Subcutaneous adipose tissue (tissue), 4 donors: ENCODE measurements around the gene C19orf38. TPM values are rescaled to one million over a fixed set of nuclear protein-coding genes. Genes with fewer than 3 reads are reported as not detected.

Experiments
- total RNA-seq, 4 donors: library from RNA; depleted of rRNA; stranded (reverse); fragments of >200 nt; gene quantifications; one replicate each; pipeline ENCODE4 v1.1.0, GENCODE V29; 2016
- TF ChIP-seq, protein P1 (sequence below): fragments of 450-650 bp; IDR thresholded peaks from one replicate; pipeline ENCODE4 v1.5.1; 2016; ENCODE audit warnings: low read depth, mild to moderate bottlenecking, control low read depth, antibody characterized with exemption, moderate library complexity

Gene C19orf38
- total RNA-seq, 4 donors from 2014 or later: 0.98 to 16.7 (median 5.1) TPM; not detected in 1

DNA sequence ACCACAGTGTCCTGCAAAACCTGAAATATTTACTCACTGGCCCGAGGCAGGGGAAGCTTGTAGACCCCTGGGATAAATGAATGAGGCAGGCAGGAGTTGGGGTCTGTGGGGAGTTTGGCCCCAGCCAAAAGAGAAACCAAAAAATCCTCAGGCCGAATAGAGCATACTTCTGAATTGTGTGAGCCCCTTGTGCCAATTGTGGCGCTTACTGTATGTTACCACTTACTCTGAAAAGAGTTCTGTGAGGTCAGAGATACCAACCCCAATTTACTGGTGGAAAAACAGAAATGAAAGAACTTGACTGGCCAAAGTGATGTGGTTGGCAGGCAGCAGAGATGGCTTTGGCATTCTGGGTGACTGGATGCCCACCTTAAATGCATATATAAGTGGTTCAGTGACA, 30.0 kb downstream of the C19orf38 start:
- TF ChIP-seq, protein P1, sequence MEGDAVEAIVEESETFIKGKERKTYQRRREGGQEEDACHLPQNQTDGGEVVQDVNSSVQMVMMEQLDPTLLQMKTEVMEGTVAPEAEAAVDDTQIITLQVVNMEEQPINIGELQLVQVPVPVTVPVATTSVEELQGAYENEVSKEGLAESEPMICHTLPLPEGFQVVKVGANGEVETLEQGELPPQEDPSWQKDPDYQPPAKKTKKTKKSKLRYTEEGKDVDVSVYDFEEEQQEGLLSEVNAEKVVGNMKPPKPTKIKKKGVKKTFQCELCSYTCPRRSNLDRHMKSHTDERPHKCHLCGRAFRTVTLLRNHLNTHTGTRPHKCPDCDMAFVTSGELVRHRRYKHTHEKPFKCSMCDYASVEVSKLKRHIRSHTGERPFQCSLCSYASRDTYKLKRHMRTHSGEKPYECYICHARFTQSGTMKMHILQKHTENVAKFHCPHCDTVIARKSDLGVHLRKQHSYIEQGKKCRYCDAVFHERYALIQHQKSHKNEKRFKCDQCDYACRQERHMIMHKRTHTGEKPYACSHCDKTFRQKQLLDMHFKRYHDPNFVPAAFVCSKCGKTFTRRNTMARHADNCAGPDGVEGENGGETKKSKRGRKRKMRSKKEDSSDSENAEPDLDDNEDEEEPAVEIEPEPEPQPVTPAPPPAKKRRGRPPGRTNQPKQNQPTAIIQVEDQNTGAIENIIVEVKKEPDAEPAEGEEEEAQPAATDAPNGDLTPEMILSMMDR: no peak

DNA sequence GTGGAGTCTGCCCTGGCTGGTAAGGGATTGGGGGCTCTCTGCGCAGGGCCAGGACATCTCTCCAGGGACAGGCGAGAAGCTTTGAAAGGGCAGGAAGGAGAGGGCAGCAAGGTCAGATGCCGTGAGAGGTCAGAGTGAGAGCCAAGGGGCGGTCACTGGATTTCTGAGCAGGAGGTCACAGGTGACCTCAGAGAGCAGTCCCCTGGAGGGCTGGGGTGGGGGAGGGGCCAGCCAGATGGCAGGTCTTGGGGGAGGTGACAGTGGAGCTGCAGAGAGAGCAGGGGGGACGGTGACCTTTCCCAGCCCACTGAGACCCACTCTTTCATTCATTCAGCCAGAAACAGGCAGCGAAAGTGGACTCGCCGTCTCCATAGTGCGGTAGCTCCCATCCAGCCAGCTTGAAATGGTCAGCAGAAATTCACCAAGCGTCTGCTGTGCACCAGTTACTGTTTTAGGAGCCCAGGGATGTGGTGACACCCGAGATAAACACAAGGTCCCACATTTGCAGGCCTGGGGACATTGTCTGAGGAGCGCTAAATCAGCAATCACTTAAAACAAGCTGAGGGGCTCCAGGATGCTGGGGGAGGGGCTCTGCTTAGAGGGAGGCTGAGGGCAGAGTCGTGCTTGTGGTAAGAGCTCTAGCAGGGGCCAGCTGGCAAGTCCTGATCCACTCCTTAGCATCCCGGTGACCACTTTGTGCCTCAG, 33.3 kb downstream of the C19orf38 start:
- TF ChIP-seq, protein P1: no peak

DNA sequence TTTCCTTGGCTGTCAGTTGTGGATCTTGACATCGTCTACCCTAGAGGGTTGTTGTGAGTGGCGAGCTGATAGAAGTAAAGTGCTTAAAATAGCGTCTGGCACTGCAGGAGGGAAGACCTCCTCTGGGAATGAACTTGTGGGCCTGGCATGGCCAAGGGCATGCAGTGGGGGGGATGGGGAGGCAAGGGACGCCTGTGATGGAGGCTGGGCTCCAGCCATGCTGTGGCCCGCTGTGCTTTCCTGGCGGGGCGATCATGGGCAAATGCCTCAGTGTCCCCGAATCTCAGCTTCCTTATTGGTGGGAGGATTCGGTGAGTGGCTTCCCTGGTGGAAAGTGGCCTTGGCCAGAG, 33.9 kb downstream of the C19orf38 start:
- TF ChIP-seq, protein P1: no peak

DNA sequence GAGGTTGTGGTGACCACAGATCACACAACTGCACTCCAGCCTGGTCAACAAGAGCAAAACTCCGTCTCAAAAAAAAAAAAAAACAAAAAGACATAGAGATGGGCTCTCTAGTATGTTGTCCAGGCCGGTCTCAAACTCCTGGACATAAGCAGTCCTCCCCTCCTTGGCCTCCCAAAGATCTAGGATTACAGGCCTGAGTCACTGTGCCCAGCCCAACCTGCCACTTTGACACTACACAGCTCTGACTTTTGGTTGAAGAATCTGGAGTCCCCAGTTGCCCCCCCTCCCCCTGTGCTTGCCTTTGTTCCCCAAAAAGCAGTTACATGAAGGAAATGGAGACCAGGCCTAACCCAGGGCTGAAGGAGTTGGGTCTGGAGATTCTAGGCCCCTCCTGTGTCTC, 36.1 kb downstream of the C19orf38 start:
- TF ChIP-seq, protein P1: no peak

DNA sequence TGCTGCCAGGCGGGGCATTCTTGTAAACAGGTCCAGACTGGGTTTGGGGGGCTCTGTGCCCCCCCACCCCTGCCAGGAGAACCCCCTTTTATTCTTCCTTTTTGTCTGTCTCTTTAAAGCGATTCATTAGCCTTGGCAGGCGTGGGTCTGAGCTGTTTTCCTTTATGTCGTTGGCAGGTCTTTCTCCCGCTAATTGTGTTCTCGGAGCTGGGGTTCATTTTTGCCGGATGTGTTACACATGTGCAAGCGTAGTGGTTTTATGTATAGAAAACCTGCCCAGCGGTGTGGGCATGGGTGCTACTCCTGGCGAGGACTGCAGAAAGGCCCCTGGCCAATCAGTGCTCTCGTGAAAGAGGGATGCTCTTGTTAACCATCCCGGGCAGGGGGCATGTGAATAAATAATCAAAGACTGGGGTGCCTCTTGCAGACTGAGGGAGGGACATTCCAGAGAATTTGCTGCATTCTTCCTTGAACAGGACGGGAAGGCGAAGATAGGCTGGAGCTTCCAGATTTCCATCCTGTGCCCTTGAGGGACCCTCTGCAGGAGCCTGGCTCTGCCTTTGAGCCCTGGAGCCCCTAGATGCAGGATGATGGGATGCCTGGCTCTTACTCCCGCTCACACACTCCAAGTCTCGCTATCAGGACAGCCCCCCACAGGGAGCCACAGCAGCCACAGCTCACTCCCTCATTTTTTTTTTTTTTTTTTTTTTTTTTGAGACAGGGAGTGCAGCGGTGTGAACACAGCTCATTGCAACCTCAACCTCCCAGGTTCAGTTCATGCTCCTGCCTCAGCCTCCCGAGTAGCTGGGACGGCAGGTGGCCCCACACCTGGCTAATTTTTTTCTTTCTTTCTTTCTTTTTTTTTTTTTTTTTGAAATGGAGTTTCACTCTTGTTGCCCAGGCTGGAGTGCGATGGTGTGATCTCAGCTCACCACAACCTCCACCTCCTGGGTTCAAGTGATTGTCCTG, 37.3 kb downstream of the C19orf38 start:
- TF ChIP-seq, protein P1: no peak

DNA sequence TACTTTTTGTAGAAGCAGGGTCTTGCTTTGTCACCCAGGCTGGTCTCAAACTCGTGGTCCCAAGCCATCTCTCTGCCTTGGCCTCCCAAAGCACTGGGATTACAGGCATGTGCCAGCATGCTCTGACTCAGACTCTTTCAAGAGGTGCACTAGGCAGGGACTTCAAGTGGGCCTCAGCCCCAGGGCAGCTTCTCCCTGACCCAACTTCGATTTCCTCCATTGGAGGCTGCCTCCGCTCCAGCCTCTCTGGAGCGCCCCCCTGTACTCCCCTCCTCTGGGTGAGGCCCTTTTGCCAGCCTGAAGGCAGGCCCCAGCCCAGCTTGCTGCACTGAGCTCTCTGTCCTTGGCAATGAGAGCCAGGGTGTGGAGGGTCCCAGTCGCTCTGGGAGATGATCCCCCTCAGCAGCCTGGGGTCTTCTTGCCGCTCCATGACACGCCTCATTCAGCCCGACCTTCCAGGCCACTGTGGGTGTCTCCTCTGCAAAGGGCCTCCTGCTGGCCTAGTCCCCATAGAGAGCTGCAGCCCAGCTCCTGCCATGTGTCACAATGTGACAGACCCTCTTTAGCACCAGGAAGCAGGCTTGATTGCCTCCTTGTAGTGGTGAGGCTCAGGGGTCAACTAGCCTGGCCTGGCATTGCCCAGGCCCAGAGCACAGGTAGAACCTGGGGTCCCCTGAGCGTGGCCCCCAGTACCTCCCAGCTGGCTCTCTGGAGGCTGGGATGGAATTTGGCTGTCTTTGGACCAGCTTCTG, 39.6 kb downstream of the C19orf38 start:
- TF ChIP-seq, protein P1: no peak
